GM18505 (cell line): Measurements from ENCODE around the gene PRPF19.

ENCODE experiments used
- ATAC-seq: cut with Tn5 transposase; IDR thresholded peaks from one replicate; pipeline ENCODE4 v1.9.1; 2021; ENCODE audit not compliant: unreplicated experiment
- POLR2A ChIP-seq: IDR thresholded peaks from 4 replicates; pipeline ENCODE4 v1.6.1; 2011; ENCODE audit warnings: borderline replicate concordance; ENCODE audit not compliant: insufficient read depth, insufficient read length; ENCODE audit errors: extremely low read depth

Gene PRPF19

GRCh38 chr11:60864856-60865513, 41.4 kb downstream of the PRPF19 start:
- ATAC-seq: no peak
- TF ChIP-seq POLR2A: no peak

- ATAC-seq: no peak
- no peak for TF ChIP-seq POLR2A
Measured at GRCh38 chr11:60863550-60864521, 42.5 kb downstream of the PRPF19 start.

- no peak for TF ChIP-seq POLR2A
Measured at GRCh38 chr11:60862171-60862570, 44.2 kb downstream of the PRPF19 start.

GRCh38 chr11:60860943-60861342, 45.4 kb downstream of the PRPF19 start:
- ATAC-seq: no peak

More at GRCh38 chr11:60862171-60862570, 44.2 kb downstream of the PRPF19 start:
- no peak for ATAC-seq

GRCh38 chr11:60859616-60860250, 46.7 kb downstream of the PRPF19 start:
- no peak for ATAC-seq
- TF ChIP-seq POLR2A: no peak

More at GRCh38 chr11:60860943-60861342, 45.4 kb downstream of the PRPF19 start:
- no peak for TF ChIP-seq POLR2A

- TF ChIP-seq POLR2A: no peak
- ATAC-seq: no peak
Measured at GRCh38 chr11:60858731-60859464, 47.5 kb downstream of the PRPF19 start.

- TF ChIP-seq POLR2A: no peak
- no peak for ATAC-seq
Measured at GRCh38 chr11:60858236-60858635, 48.1 kb downstream of the PRPF19 start.

- no peak for ATAC-seq
- TF ChIP-seq POLR2A: no peak
Measured at GRCh38 chr11:60857378-60858232, 48.8 kb downstream of the PRPF19 start.

GRCh38 chr11:60855726-60856633, 50.4 kb downstream of the PRPF19 start, which contains the start of gene PTGDR2:
TSS of gene PTGDR2 (minus strand) at chr11:60855950. CDS start at chr11:60853722, 2,228 bp downstream.
- ATAC-seq: no peak
- TF ChIP-seq POLR2A: no peak

GRCh38 chr11:60854847-60855725, 51.3 kb downstream of the PRPF19 start:
- ATAC-seq: no peak
- TF ChIP-seq POLR2A: no peak
